Endothelial cell of umbilical vein (primary cell): ENCODE data around the gene PPBP. TPM values are rescaled to one million over a fixed set of nuclear protein-coding genes. Genes with fewer than 3 reads are reported as not detected.

Experiments used
- BruUV-seq: library from RNA; stranded (reverse); fragments of 400-500 nt; replicated peaks from 2 replicates; lab custom pipeline; 2021; lab: Mats Ljungman, UMichigan
- CTCF ChIA-PET: fragments of 300-600, 350-600 bp; sonication (Branson Sonifier 250); formaldehyde crosslinking; loops from one replicate; lab custom pipeline; 2021; ENCODE audit warnings: antibody characterized with exemption, inconsistent platforms; lab: Charles Lee
- POLR2A ChIA-PET: fragments of 300-600, 350-600 bp; sonication (Branson Sonifier 250); formaldehyde crosslinking; loops from one replicate; lab custom pipeline; 2021; ENCODE audit warnings: antibody characterized with exemption, inconsistent platforms; lab: Charles Lee
- DNase-seq: peaks from one replicate; pipeline ENCODE4 v3.0.0-alpha.2; 2011; ENCODE audit warnings: low read depth, low spot score
- FAIRE-seq: peaks from 2 replicates; lab custom pipeline; 2011; peaks lifted over from hg19 to GRCh38; lab: Jason Lieb, UNC
- H2AFZ ChIP-seq: 2 replicates; pipeline ENCODE4 v1.6.0; 2012; ENCODE audit warnings: low read depth, low read length, control low read depth, inconsistent platforms
- H3K27ac ChIP-seq: 2 replicates; pipeline ENCODE4 v1.5.1; 2011; ENCODE audit warnings: low read depth, mild to moderate bottlenecking, control low read depth, low read length, moderate library complexity; ENCODE audit not compliant: insufficient read depth
- H3K27me3 ChIP-seq, 2 experiments: 2 replicates each; pipeline versions ENCODE4 v1.6.0 to v1.6.1; 2011; ENCODE audit warnings: low read length in 2 of 2, mixed read lengths in 1 of 2; ENCODE audit not compliant: control insufficient read depth in 2 of 2, insufficient read depth in 2 of 2
- H3K36me3 ChIP-seq, 2 experiments: 2 replicates in 1 of 2; 3 replicates in 1 of 2; pipeline ENCODE4 v1.5.1; 2011; ENCODE audit warnings: low read length in 2 of 2, mild to moderate bottlenecking in 1 of 2, moderate library complexity in 1 of 2; ENCODE audit not compliant: control insufficient read depth in 2 of 2, insufficient read depth in 2 of 2; ENCODE audit errors: extremely low read depth in 1 of 2
- H3K4me1 ChIP-seq: 3 replicates; pipeline ENCODE4 v1.5.1; 2011; ENCODE audit warnings: mild to moderate bottlenecking, low read length; ENCODE audit not compliant: control insufficient read depth, insufficient read depth; ENCODE audit errors: extremely low read depth
- H3K4me2 ChIP-seq: 2 replicates; pipeline ENCODE4 v1.6.1; 2011; ENCODE audit warnings: low read length, control low read depth, mixed read lengths; ENCODE audit not compliant: insufficient read depth
- H3K4me3 ChIP-seq, 3 experiments: fragments of 200-600 bp in 1 of 3; sonication (generic), shearing (Covaris generic) in 1 of 3; replicated peaks in 1 of 3; 2 replicates each; pipeline ENCODE4 v1.5.1; 2011 to 2016; ENCODE audit warnings: control low read depth in 3 of 3, low read length in 3 of 3, mild to moderate bottlenecking in 2 of 3, inconsistent platforms in 1 of 3, low read depth in 1 of 3, moderate library complexity in 1 of 3; ENCODE audit not compliant: insufficient read depth in 1 of 3
- H3K79me2 ChIP-seq: 2 replicates; pipeline ENCODE4 v1.6.0; 2012; ENCODE audit warnings: low read length, inconsistent platforms; ENCODE audit not compliant: control insufficient read depth, insufficient read depth
- H3K9ac ChIP-seq: replicated peaks from 2 replicates; pipeline ENCODE3; 2011; ENCODE audit warnings: low read length, control low read depth; ENCODE audit not compliant: insufficient read depth; ENCODE audit errors: extremely low read depth
- H3K9me1 ChIP-seq: replicated peaks from 3 replicates; pipeline ENCODE4 v1.6.0; 2011; ENCODE audit warnings: mild to moderate bottlenecking, low read length; ENCODE audit not compliant: control insufficient read depth, insufficient read depth; ENCODE audit errors: extremely low read depth
- H3K9me3 ChIP-seq: replicated peaks from 2 replicates; pipeline ENCODE4 v1.5.1; 2012; ENCODE audit warnings: low read length, inconsistent platforms; ENCODE audit not compliant: control insufficient read depth, insufficient read depth
- H4K20me1 ChIP-seq: replicated peaks from 2 replicates; pipeline ENCODE3; 2011; ENCODE audit warnings: mild to moderate bottlenecking, low read length; ENCODE audit not compliant: control insufficient read depth, insufficient read depth; ENCODE audit errors: extremely low read depth
- EZH2 ChIP-seq: IDR thresholded peaks from 2 replicates; pipeline ENCODE4 v1.6.1; 2012; ENCODE audit warnings: borderline replicate concordance, low read depth, mild to moderate bottlenecking, moderate library complexity, low read length, inconsistent platforms; ENCODE audit not compliant: severe bottlenecking
- FOS ChIP-seq: IDR thresholded peaks from 2 replicates; pipeline ENCODE4 v1.6.1; 2011; ENCODE audit warnings: mild to moderate bottlenecking, low read length, moderate library complexity, borderline replicate concordance; ENCODE audit not compliant: insufficient read depth
- GATA2 ChIP-seq: IDR thresholded peaks from 2 replicates; pipeline ENCODE4 v1.7.0; 2011; ENCODE audit warnings: low read depth, mild to moderate bottlenecking, moderate library complexity, mixed read lengths, low read length; ENCODE audit not compliant: insufficient read length, insufficient read depth
- JUN ChIP-seq: IDR thresholded peaks from 2 replicates; pipeline ENCODE4 v1.6.1; 2011; ENCODE audit warnings: borderline replicate concordance, low read depth; ENCODE audit not compliant: insufficient read length, insufficient read depth
- MYC ChIP-seq: IDR thresholded peaks from one replicate; pipeline ENCODE4 v1.6.1; 2011; ENCODE audit warnings: mild to moderate bottlenecking, low read depth, low read length
- POLR2A ChIP-seq: IDR thresholded peaks from 2 replicates; pipeline ENCODE4 v1.6.1; 2012; ENCODE audit warnings: low read depth, mild to moderate bottlenecking, control low read depth, low read length
- POLR2AphosphoS5 ChIP-seq: IDR thresholded peaks from 2 replicates; pipeline ENCODE4 v1.6.1; 2012; ENCODE audit warnings: low read depth, mild to moderate bottlenecking, control low read depth, low read length, moderate library complexity; ENCODE audit not compliant: insufficient read depth
- dilution Hi-C: fragments of 300-500 bp; cut with MboI; formaldehyde crosslinking; loops from one replicate; pipeline ENCODE4 v1.15.0; 2019; ENCODE audit warnings: low sequenced_read_pairs; ENCODE audit not compliant: extremely low pct_ligation_motif_present
- intact Hi-C: fragments of 100-400 bp; cut with micrococcal nuclease; formaldehyde crosslinking; loops from one replicate; pipeline ENCODE4 v1.10.0; 2022
- polyA plus RNA-seq, 4 experiments: library from polyadenylated mRNA; depleted of rRNA in 3 of 4; stranded (reverse) in 3 of 4; unstranded in 1 of 4; fragments of >200 nt; gene quantifications; 2 replicates each; pipeline versions ENCODE4 v1.2.1 to v1.2.3, GENCODE V29; 2011 to 2012; ENCODE audit warnings: missing spikeins in 1 of 4
- total RNA-seq: library from RNA; stranded (reverse); gene quantifications from 2 replicates; pipeline ENCODE4 v1.2.3, GENCODE V29; 2021
- TF ChIP-seq, protein P1 (sequence below): IDR thresholded peaks from 2 replicates; pipeline ENCODE4 v1.6.1; 2011; ENCODE audit not compliant: insufficient read depth, insufficient read length
- TF ChIP-seq, protein P2 (sequence below), 2 donors: IDR thresholded peaks; 1 replicate in 1 of 2; 2 replicates in 1 of 2; pipeline ENCODE4 v1.5.1; 2011; ENCODE audit warnings: low read length in 2 of 2, mild to moderate bottlenecking in 2 of 2, moderate library complexity in 2 of 2, control low read depth in 1 of 2, inconsistent platforms in 1 of 2, low read depth in 1 of 2; ENCODE audit not compliant: insufficient read depth in 1 of 2; ENCODE audit errors: extremely low read depth in 1 of 2

Gene PPBP
- total and polyA plus RNA-seq, 2 donors (not counting 3 experiments of a cell fraction or from before 2014, with no cell fraction given): not detected

DNA sequence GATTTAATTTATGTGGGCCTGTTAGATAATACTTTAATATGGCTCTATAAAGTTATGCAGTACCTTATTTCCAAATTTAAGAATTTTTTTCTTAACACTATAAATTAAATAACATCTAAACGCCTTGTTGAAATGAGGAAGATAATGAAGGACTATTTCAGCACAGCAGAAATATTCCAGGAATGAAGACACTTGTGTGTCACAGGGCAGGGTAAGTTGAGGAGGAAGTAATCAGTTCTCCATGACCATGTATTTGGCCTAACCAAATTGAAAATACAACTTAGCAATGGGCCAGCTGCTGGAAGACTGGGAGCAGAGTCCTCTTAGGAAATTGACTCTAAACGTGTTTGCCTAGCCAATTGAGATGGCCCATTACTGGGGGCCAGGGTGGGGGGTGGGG is 33.6 kb upstream of the PPBP start:
- H3K9me1 ChIP-seq: no peaks in the 10 kb centered on the region
- H4K20me1 ChIP-seq: no peaks in the 10 kb centered on the region
- CTCF ChIA-PET: interaction anchor here (1.2 to 1.8 kb wide), 3 partner anchors 9 to 113 kb away, joined by 4 to 5 read pairs (median 4); partner anchors contain the start of gene CXCL3
- no peak for DNase-seq
- H3K27ac ChIP-seq: no peak overlapping the region
- H3K9me3 ChIP-seq: no peaks in the 10 kb centered on the region
- no peak for FAIRE-seq
- no peaks in the 10 kb centered on the region for H3K36me3 ChIP-seq
- intact Hi-C loops: no loop called here
- BruUV-seq: no TSS peak
- H3K79me2 ChIP-seq: no peaks in the 10 kb centered on the region
- TF ChIP-seq EZH2 (no peak), JUN (no peak), MYC (no peak), FOS (no peak), POLR2A (no peak), POLR2AphosphoS5 (no peak), GATA2 (no peak)
- TF ChIP-seq, protein P1, sequence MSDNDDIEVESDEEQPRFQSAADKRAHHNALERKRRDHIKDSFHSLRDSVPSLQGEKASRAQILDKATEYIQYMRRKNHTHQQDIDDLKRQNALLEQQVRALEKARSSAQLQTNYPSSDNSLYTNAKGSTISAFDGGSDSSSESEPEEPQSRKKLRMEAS: no peak
- TF ChIP-seq, protein P2, sequence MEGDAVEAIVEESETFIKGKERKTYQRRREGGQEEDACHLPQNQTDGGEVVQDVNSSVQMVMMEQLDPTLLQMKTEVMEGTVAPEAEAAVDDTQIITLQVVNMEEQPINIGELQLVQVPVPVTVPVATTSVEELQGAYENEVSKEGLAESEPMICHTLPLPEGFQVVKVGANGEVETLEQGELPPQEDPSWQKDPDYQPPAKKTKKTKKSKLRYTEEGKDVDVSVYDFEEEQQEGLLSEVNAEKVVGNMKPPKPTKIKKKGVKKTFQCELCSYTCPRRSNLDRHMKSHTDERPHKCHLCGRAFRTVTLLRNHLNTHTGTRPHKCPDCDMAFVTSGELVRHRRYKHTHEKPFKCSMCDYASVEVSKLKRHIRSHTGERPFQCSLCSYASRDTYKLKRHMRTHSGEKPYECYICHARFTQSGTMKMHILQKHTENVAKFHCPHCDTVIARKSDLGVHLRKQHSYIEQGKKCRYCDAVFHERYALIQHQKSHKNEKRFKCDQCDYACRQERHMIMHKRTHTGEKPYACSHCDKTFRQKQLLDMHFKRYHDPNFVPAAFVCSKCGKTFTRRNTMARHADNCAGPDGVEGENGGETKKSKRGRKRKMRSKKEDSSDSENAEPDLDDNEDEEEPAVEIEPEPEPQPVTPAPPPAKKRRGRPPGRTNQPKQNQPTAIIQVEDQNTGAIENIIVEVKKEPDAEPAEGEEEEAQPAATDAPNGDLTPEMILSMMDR (IDR thresholded peaks at IDR 0.05; ENCODE audit: extremely low read depth in 1 of 2, insufficient read depth in 1 of 2, low read depth in 1 of 2, low read length in 2 of 2): no peak
- H3K27me3 ChIP-seq: peaks cover 0 to 2% of the 10 kb centered on the region in 2 experiments
- POLR2A ChIA-PET: no interaction called here
- no peak overlapping the region for H3K4me3 ChIP-seq
- dilution Hi-C loops: no loop called here
- peaks cover 11% of the 10 kb centered on the region for H3K4me1 ChIP-seq
- H3K4me2 ChIP-seq: no peak overlapping the region
- no peak overlapping the region for H3K9ac ChIP-seq
- H2AFZ ChIP-seq: no peak overlapping the region
